Measurements from ENCODE around the gene IFNL1. TPM values are rescaled to one million over a fixed set of nuclear protein-coding genes. Genes with fewer than 3 reads are reported as not detected.

IFNL1 gene
- total and polyA plus RNA-seq, 9 of the 15 experiments (the other 6 are each of a cell fraction or from before 2014, with no cell fraction given) = not detected

- ChIA-PET CTCF (ENCODE audit: low intra/inter-chr PET ratio) (no interaction called here), POLR2A (no interaction called here)
- Histone ChIP-seq H3K79me2 (ENCODE audit: control insufficient read depth, insufficient read depth, low read length) (no peaks in the 10 kb centered on the region), H3K9ac (ENCODE audit: insufficient read depth in 1 of 2, low read depth in 2 of 2, low read length in 2 of 2) (no peak overlapping the region), H3K4me2 (ENCODE audit: insufficient read depth, low read length) (no peak overlapping the region), H3K9me1 (ENCODE audit: control insufficient read depth, insufficient read depth, low read length) (no peaks in the 10 kb centered on the region), H3K4me1 (replicated peaks in 1 of 2; ENCODE audit: control insufficient read depth in 2 of 2, insufficient read depth in 2 of 2, low read length in 2 of 2) (peaks cover 5 to 22% of the 10 kb centered on the region in 2 experiments; a peak in 4 of 5 replicates), H3K4me3 (no peak overlapping the region), H3K9me3 (replicated peaks; ENCODE audit: control insufficient read depth, insufficient read depth, low read depth, low read length) (no peaks in the 10 kb centered on the region), H3K27me3 (ENCODE audit: control insufficient read depth in 2 of 2, insufficient read depth in 2 of 2, low read length in 2 of 2) (no peaks in the 10 kb centered on the region), H2AFZ (ENCODE audit: low read depth, low read length) (no peak overlapping the region), H3K36me3 (ENCODE audit: control insufficient read depth, insufficient read depth, low read length) (no peaks in the 10 kb centered on the region), H3K27ac (ENCODE audit: extremely low read depth, low read depth, low read length) (no peak overlapping the region), H4K20me1 (replicated peaks; ENCODE audit: control insufficient read depth, insufficient read depth, low read length) (no peaks in the 10 kb centered on the region)
- WGBS (ENCODE audit: insufficient coverage, low coverage, missing lambda C conversion rate) = 61% methylated on average over 26 of the region's 42 CpGs
- intact Hi-C loops (cut with micrococcal nuclease) (no loop called here), in situ Hi-C loops (cut with MboI) (no loop called here)
- no TSS peak for BruUV-seq (replicated peaks)
- no peak for FAIRE-seq
- DNase-seq (ENCODE audit: extremely low read depth in 1 of 4, low spot score in 3 of 4) = peak in 2 of 4 experiments; percentile 33 to 45
- 0 out of 4 replicates have a peak, but pooled peaks of 1 of the 2 experiments have one; percentile 15 for TF ChIP-seq NRF1 (conservative IDR thresholded peaks at IDR 0.05 in 1 of 2, IDR thresholded peaks at IDR 0.05 in 1 of 2)
- no peak for TF ChIP-seq THRB (CRISPR knock-in tag; conservative IDR thresholded peaks at IDR 0.05)
- TF ChIP-seq E2F6 (IDR thresholded peaks at IDR 0.05; ENCODE audit: borderline replicate concordance in 1 of 2, extremely low read depth in 1 of 2, insufficient read depth in 1 of 2, insufficient read length in 1 of 2, low read depth in 1 of 2, low read length in 1 of 2, poor library complexity in 1 of 2, severe bottlenecking in 1 of 2) = peak in 1 of 2 experiments; percentile 39
- no peak for TF ChIP-seq LARP7 (IDR thresholded peaks at IDR 0.05)
- ATAC-seq = peak; percentile 74
Observed at GRCh38 chr19:39246951-39247669, 49.1 kb upstream of the IFNL1 start.
